A549 (cell line): ENCODE results near the gene POLR3E. TPM values are rescaled to one million over a fixed set of nuclear protein-coding genes. Genes with fewer than 3 reads are reported as not detected.

Experiments used
- ATAC-seq, 2 experiments: fragments of 200-7000 bp in 1 of 2; fragments of >200 bp in 1 of 2; cut with Nextera tagmentation in 1 of 2; cut with Tn5 transposase in 1 of 2; 3 replicates each; pipeline versions ENCODE4 v1.8.0 to v1.9.1; 2018 to 2020; ENCODE audit warnings: mild to moderate bottlenecking in 1 of 2, moderate library complexity in 1 of 2
- CTCF ChIA-PET: fragments of 300-600 bp; sonication (Branson Sonifier 250); formaldehyde crosslinking; extraction: SDS; loops from one replicate; lab custom pipeline; 2021; ENCODE audit warnings: antibody characterized with exemption, inconsistent platforms; lab: Yijun Ruan, JAX
- POLR2A ChIA-PET: fragments of 350-600 bp; formaldehyde crosslinking; extraction: SDS; loops from one replicate; lab custom pipeline; 2021; ENCODE audit warnings: antibody characterized with exemption, inconsistent platforms; lab: Yijun Ruan, JAX
- DNase-seq, 2 experiments: peaks; one replicate each; pipeline versions ENCODE4 v3.0.0 to v3.0.0-alpha.2; 2011 to 2016; ENCODE audit warnings: low read depth in 1 of 2, low spot score in 1 of 2
- FAIRE-seq: peaks from 2 replicates; lab custom pipeline; 2011; peaks lifted over from hg19 to GRCh38; lab: Jason Lieb, UNC
- H3K27ac ChIP-seq, 2 experiments: fragments of >200 bp; sonication (Bioruptor Twin); formaldehyde crosslinking; 3 replicates each; pipeline ENCODE4 v1.5.1; 2016 to 2017
- H3K4me1 ChIP-seq: fragments of >200 bp; sonication (Bioruptor Twin); formaldehyde crosslinking; 3 replicates; pipeline ENCODE4 v1.6.1; 2016
- H3K4me2 ChIP-seq: fragments of >200 bp; sonication (Bioruptor Twin); formaldehyde crosslinking; 3 replicates; pipeline ENCODE4 v1.6.1; 2016
- H3K4me3 ChIP-seq: fragments of >200 bp; sonication (Bioruptor Twin); formaldehyde crosslinking; 3 replicates; pipeline ENCODE4 v1.5.1; 2016
- H3K9me3 ChIP-seq: fragments of >200 bp; sonication (Bioruptor Twin); formaldehyde crosslinking; 3 replicates; pipeline ENCODE4 v1.6.1; 2016
- BHLHE40 ChIP-seq: IDR thresholded peaks from 2 replicates; pipeline ENCODE4 v1.6.1; 2012; ENCODE audit warnings: low read depth, low read length, inconsistent platforms
- CBX8 ChIP-seq: fragments of 200-600 bp; sonication (generic); IDR thresholded peaks from 2 replicates; pipeline ENCODE4 v1.6.1; 2016
- CHD4 ChIP-seq: fragments of 200-600 bp; sonication (generic); IDR thresholded peaks from 2 replicates; pipeline ENCODE4 v1.6.1; 2016; ENCODE audit warnings: antibody characterized with exemption, mild to moderate bottlenecking, borderline replicate concordance
- FOSB ChIP-seq: fragments of 250-450 bp; sonication (Bioruptor Pico); IDR thresholded peaks from 2 replicates; pipeline ENCODE4 v1.5.0; 2020; ENCODE audit warnings: mild to moderate bottlenecking, moderate library complexity
- HEYL ChIP-seq: fragments of 250-450 bp; sonication (Bioruptor Pico); IDR thresholded peaks from 2 replicates; pipeline ENCODE4 v1.8.0; 2021; ENCODE audit warnings: mild to moderate bottlenecking, moderate library complexity
- HOXB5 ChIP-seq: fragments of 250-450 bp; sonication (Bioruptor Pico); IDR thresholded peaks from 2 replicates; pipeline ENCODE4 v1.5.0; 2020; ENCODE audit warnings: mild to moderate bottlenecking, moderate library complexity
- JUNB ChIP-seq: fragments of >200 bp; sonication (Bioruptor Twin); formaldehyde crosslinking; IDR thresholded peaks from 2 replicates; pipeline ENCODE4 v1.6.1; 2016
- KDM1A ChIP-seq: fragments of 200-600 bp; sonication (generic); IDR thresholded peaks from 2 replicates; pipeline ENCODE4 v1.6.1; 2016; ENCODE audit warnings: low read depth, mild to moderate bottlenecking
- MAFK ChIP-seq: fragments of 450-650 bp; IDR thresholded peaks from 2 replicates; pipeline ENCODE4 v1.6.1; 2014; ENCODE audit not compliant: partially characterized antibody
- MYC ChIP-seq: IDR thresholded peaks from 2 replicates; pipeline ENCODE4 v1.6.1; 2012; ENCODE audit warnings: mild to moderate bottlenecking, inconsistent platforms, low read length, improper control_type of control experiment, borderline replicate concordance
- NFE2L2 ChIP-seq: fragments of 150-350 bp; conservative IDR thresholded peaks from 2 replicates; pipeline ENCODE4 v1.6.1; 2014; ENCODE audit warnings: low read length
- NR3C1 ChIP-seq: fragments of >200 bp; sonication (Bioruptor Twin); formaldehyde crosslinking; IDR thresholded peaks from 3 replicates; pipeline ENCODE4 v1.6.1; 2017
- PHF8 ChIP-seq: fragments of 200-600 bp; sonication (generic); IDR thresholded peaks from 2 replicates; pipeline ENCODE4 v1.6.1; 2016; ENCODE audit warnings: low read depth, mild to moderate bottlenecking, antibody characterized with exemption, moderate library complexity, borderline replicate concordance
- POLR2A ChIP-seq: IDR thresholded peaks from 2 replicates; pipeline ENCODE4 v1.6.1; 2012; ENCODE audit warnings: mild to moderate bottlenecking, low read length
- POLR2AphosphoS2 ChIP-seq: conservative IDR thresholded peaks from 2 replicates; pipeline ENCODE4 v1.6.1; 2012; ENCODE audit warnings: low read length, improper control_type of control experiment, inconsistent platforms
- RAD21 ChIP-seq, 2 experiments: fragments of >200 bp in 1 of 2; sonication (Bioruptor Twin) in 1 of 2; formaldehyde crosslinking in 1 of 2; IDR thresholded peaks in 1 of 2; conservative IDR thresholded peaks in 1 of 2; 2 replicates in 1 of 2; 3 replicates in 1 of 2; pipeline ENCODE4 v1.6.1; 2012 to 2018; ENCODE audit warnings: inconsistent platforms in 1 of 2
- RNF2 ChIP-seq: fragments of 200-600 bp; sonication (generic); IDR thresholded peaks from 2 replicates; pipeline ENCODE4 v1.6.1; 2016; ENCODE audit warnings: low read depth, mild to moderate bottlenecking, antibody characterized with exemption, moderate library complexity, borderline replicate concordance
- SMC3 ChIP-seq: fragments of >200 bp; sonication (Bioruptor Twin); formaldehyde crosslinking; IDR thresholded peaks from 3 replicates; pipeline ENCODE4 v1.6.1; 2018; ENCODE audit warnings: inconsistent platforms
- SREBF2 ChIP-seq: fragments of 450-650 bp; IDR thresholded peaks from 2 replicates; pipeline ENCODE4 v1.6.1; 2014; ENCODE audit warnings: mild to moderate bottlenecking, moderate library complexity
- ZC3H11A ChIP-seq: fragments of 450-650 bp; IDR thresholded peaks from 2 replicates; pipeline ENCODE4 v1.6.1; 2014; ENCODE audit warnings: antibody characterized with exemption, mild to moderate bottlenecking
- WGBS: methylation state at CpG from one replicate; pipeline ENCODE4 v1.1.6; 2017; ENCODE audit errors: missing lambda C conversion rate; 5-methylcytosine and 5-hydroxymethylcytosine counted together
- polyA plus RNA-seq, 4 experiments: library from polyadenylated mRNA; depleted of rRNA in 3 of 4; stranded (reverse); fragments of >200 nt; fragmentation: RNase III in 1 of 4; extraction: RNeasy Plus Mini Kit Qiagen cat#74134 plus additional on column Dnase treatment in 1 of 4; gene quantifications; 2 replicates in 3 of 4; 3 replicates in 1 of 4; pipeline ENCODE4 v1.2.3, GENCODE V29; 2011 to 2017
- TF ChIP-seq, protein P1 (sequence below): fragments of >200 bp; sonication (Bioruptor Twin); formaldehyde crosslinking; IDR thresholded peaks from 3 replicates; pipeline ENCODE4 v1.5.1; 2016
- TF ChIP-seq, protein P2 (sequence below): fragments of 250-450 bp; sonication (Bioruptor Pico); IDR thresholded peaks from 2 replicates; pipeline ENCODE4 v1.5.0; 2020; ENCODE audit warnings: low read depth, mild to moderate bottlenecking, moderate library complexity
- TF ChIP-seq, protein P3 (sequence below): IDR thresholded peaks from 2 replicates; pipeline ENCODE4 v1.6.1; 2012
- TF ChIP-seq, protein P4 (sequence below): IDR thresholded peaks from 2 replicates; pipeline ENCODE4 v1.6.1; 2012; ENCODE audit warnings: low read depth, borderline replicate concordance
- TF ChIP-seq, protein P5 (sequence below): fragments of 450-650 bp; IDR thresholded peaks from 2 replicates; pipeline ENCODE4 v1.6.1; 2014; ENCODE audit warnings: antibody characterized with exemption
- TF ChIP-seq, protein P6 (sequence below): fragments of 250-450 bp; sonication (Bioruptor Pico); IDR thresholded peaks from 2 replicates; pipeline ENCODE4 v1.5.0; 2021; ENCODE audit warnings: mild to moderate bottlenecking, moderate library complexity, borderline replicate concordance
- TF ChIP-seq, protein P7 (sequence below): fragments of >200 bp; sonication (Bioruptor Twin); formaldehyde crosslinking; IDR thresholded peaks from 2 replicates; pipeline ENCODE4 v1.6.1; 2016
- TF ChIP-seq, protein P8 (sequence below): fragments of >200 bp; sonication (Bioruptor Twin); formaldehyde crosslinking; IDR thresholded peaks from 3 replicates; pipeline ENCODE4 v1.6.1; 2016

The POLR3E gene
- polyA plus RNA-seq, 2 of the 4 experiments (the other 2 are of a cell fraction) = 54.6 to 77.9 TPM

DNA sequence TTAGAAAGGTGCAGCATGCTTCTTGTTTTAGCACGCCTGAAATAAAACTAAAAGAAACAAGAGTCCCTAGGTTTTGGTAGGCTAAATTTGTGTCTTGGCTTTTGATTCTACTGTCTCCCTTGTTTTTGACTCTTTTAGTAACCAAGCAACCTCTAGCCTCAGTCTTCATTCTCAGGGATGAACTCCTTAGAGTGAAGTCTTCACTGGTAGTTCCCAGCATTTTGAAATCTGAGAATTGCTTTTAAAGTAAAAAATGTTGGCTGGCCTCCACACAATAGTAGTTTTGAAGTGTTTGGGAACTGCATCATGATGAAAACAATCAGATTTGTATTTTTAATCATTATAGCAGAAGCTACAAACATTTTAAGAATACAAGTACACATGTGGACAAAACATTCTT lies 83.3 kb downstream of the POLR3E start:
- POLR2A ChIA-PET = no interaction called here
- 94% methylated on average over 1 of the region's 1 CpG for whole genome bisulfite sequencing

DNA sequence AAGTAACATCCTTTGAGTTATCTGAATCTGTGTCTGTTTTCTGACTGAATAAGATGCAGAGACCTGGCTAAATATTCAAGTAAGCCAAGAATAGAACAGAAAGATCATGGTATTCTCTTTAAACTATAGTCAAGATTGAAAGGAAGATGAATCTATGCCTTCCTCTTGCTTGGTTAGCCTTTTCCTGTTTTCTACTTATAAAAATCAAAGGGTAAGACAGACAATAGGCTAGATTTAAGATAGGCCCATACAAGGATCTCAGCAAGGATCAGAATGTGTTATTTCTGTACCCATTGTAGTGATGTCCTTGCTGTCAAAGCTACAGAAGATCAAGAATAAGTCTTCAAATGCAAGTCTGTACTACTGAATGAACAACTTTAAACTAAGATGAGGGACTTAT lies 84.2 kb downstream of the POLR3E start:
- no peaks in the 10 kb centered on the region for H3K9me3 ChIP-seq
- CTCF ChIA-PET = interaction anchor here (0.9 to 1.8 kb wide), 4 partner anchors 38 to 81 kb away, joined by 3 to 4 read pairs (median 4); no protein-coding TSS in a partner anchor
- DNase-seq = no peak
- FAIRE-seq = no peak
- no peak overlapping the region for H3K27ac ChIP-seq
- H3K4me1 ChIP-seq = no peaks in the 10 kb centered on the region
- no peak overlapping the region for H3K4me3 ChIP-seq
- no peak for ATAC-seq
- TF ChIP-seq HEYL (CRISPR knock-in tag) (no peak), SREBF2 (no peak), NFE2L2 (no peak), CBX8 (no peak), PHF8 (no peak), BHLHE40 (no peak), KDM1A (no peak)
- TF ChIP-seq, protein P1, sequence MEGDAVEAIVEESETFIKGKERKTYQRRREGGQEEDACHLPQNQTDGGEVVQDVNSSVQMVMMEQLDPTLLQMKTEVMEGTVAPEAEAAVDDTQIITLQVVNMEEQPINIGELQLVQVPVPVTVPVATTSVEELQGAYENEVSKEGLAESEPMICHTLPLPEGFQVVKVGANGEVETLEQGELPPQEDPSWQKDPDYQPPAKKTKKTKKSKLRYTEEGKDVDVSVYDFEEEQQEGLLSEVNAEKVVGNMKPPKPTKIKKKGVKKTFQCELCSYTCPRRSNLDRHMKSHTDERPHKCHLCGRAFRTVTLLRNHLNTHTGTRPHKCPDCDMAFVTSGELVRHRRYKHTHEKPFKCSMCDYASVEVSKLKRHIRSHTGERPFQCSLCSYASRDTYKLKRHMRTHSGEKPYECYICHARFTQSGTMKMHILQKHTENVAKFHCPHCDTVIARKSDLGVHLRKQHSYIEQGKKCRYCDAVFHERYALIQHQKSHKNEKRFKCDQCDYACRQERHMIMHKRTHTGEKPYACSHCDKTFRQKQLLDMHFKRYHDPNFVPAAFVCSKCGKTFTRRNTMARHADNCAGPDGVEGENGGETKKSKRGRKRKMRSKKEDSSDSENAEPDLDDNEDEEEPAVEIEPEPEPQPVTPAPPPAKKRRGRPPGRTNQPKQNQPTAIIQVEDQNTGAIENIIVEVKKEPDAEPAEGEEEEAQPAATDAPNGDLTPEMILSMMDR = no peak
- TF ChIP-seq, all 56 proteins: peak for 0
- no peak overlapping the region for H3K4me2 ChIP-seq
- POLR2A ChIA-PET = no interaction called here

More for the DNA sequence above, 83.3 kb downstream of the POLR3E start:
- CTCF ChIA-PET = interaction anchor here (0.5 to 1.1 kb wide), 3 partner anchors 27 to 1145 kb away, joined by 3 to 4 read pairs (median 3); no protein-coding TSS in a partner anchor
- H3K4me2 ChIP-seq = no peak overlapping the region
- no peak for FAIRE-seq
- H3K27ac ChIP-seq = no peak overlapping the region
- no peak for TF ChIP-seq HEYL (CRISPR knock-in tag)
- TF ChIP-seq JUNB = no peak
- no peak for TF ChIP-seq RAD21 (conservative IDR thresholded peaks at IDR 0.05 in 1 of 2, IDR thresholded peaks at IDR 0.05 in 1 of 2)
- no peak for TF ChIP-seq POLR2A
- TF ChIP-seq, protein P2, sequence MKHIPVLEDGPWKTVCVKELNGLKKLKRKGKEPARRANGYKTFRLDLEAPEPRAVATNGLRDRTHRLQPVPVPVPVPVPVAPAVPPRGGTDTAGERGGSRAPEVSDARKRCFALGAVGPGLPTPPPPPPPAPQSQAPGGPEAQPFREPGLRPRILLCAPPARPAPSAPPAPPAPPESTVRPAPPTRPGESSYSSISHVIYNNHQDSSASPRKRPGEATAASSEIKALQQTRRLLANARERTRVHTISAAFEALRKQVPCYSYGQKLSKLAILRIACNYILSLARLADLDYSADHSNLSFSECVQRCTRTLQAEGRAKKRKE (CRISPR knock-in tag) = no peak
- no peak for TF ChIP-seq POLR2AphosphoS2
- no peak for TF ChIP-seq MYC
- no peak for TF ChIP-seq MAFK
- no peak for TF ChIP-seq FOSB (CRISPR knock-in tag)
- TF ChIP-seq CHD4 = no peak
- H3K9me3 ChIP-seq = no peaks in the 10 kb centered on the region
- no peaks in the 10 kb centered on the region for H3K4me1 ChIP-seq
- DNase-seq = no peak
- no peak overlapping the region for H3K4me3 ChIP-seq
- no peak for ATAC-seq

DNA sequence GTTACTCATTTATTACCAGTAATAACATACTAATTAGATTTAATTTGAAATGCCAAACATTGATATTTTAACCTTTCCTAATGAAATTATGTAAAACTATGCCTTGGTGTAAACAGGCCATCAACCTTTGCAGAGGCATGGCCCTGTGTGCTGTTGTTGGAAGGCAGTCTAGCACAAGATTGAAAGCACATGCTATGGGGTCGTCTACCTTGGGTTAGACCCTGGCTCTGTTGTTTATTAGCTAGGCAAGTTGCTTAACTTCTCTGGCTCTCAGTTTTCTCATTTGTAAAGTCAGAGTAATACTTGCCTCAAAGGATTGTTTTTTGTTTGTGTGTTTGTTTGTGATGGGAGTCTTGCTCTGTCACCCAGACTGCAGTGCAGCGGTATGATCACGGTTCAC lies 86.6 kb downstream of the POLR3E start:
- no peak overlapping the region for H3K4me3 ChIP-seq
- CTCF ChIA-PET = no interaction called here
- no peak for DNase-seq
- no peak overlapping the region for H3K4me2 ChIP-seq
- H3K9me3 ChIP-seq = no peaks in the 10 kb centered on the region
- H3K4me1 ChIP-seq = peaks cover 13% of the 10 kb centered on the region; the same call in 1 of the 3 replicates
- POLR2A ChIA-PET = no interaction called here
- 88% methylated on average over 3 of the region's 3 CpGs for WGBS
- no peak for FAIRE-seq
- ATAC-seq = no peak
- H3K27ac ChIP-seq = no peak overlapping the region
- TF ChIP-seq SMC3 (no peak), NR3C1 (no peak), ZC3H11A (no peak), HOXB5 (no peak), RNF2 (no peak)
- TF ChIP-seq, protein P3, sequence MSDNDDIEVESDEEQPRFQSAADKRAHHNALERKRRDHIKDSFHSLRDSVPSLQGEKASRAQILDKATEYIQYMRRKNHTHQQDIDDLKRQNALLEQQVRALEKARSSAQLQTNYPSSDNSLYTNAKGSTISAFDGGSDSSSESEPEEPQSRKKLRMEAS = no peak
- TF ChIP-seq, protein P4, sequence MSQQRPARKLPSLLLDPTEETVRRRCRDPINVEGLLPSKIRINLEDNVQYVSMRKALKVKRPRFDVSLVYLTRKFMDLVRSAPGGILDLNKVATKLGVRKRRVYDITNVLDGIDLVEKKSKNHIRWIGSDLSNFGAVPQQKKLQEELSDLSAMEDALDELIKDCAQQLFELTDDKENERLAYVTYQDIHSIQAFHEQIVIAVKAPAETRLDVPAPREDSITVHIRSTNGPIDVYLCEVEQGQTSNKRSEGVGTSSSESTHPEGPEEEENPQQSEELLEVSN = no peak
- TF ChIP-seq, protein P2 (CRISPR knock-in tag) = no peak
- TF ChIP-seq, protein P5, sequence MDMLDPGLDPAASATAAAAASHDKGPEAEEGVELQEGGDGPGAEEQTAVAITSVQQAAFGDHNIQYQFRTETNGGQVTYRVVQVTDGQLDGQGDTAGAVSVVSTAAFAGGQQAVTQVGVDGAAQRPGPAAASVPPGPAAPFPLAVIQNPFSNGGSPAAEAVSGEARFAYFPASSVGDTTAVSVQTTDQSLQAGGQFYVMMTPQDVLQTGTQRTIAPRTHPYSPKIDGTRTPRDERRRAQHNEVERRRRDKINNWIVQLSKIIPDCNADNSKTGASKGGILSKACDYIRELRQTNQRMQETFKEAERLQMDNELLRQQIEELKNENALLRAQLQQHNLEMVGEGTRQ = no peak
- TF ChIP-seq, protein P6, sequence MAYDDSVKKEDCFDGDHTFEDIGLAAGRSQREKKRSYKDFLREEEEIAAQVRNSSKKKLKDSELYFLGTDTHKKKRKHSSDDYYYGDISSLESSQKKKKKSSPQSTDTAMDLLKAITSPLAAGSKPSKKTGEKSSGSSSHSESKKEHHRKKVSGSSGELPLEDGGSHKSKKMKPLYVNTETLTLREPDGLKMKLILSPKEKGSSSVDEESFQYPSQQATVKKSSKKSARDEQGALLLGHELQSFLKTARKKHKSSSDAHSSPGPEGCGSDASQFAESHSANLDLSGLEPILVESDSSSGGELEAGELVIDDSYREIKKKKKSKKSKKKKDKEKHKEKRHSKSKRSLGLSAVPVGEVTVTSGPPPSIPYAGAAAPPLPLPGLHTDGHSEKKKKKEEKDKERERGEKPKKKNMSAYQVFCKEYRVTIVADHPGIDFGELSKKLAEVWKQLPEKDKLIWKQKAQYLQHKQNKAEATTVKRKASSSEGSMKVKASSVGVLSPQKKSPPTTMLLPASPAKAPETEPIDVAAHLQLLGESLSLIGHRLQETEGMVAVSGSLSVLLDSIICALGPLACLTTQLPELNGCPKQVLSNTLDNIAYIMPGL (CRISPR knock-in tag) = no peak
- TF ChIP-seq, protein P7, sequence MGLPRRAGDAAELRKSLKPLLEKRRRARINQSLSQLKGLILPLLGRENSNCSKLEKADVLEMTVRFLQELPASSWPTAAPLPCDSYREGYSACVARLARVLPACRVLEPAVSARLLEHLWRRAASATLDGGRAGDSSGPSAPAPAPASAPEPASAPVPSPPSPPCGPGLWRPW = no peak
- TF ChIP-seq, protein P8, sequence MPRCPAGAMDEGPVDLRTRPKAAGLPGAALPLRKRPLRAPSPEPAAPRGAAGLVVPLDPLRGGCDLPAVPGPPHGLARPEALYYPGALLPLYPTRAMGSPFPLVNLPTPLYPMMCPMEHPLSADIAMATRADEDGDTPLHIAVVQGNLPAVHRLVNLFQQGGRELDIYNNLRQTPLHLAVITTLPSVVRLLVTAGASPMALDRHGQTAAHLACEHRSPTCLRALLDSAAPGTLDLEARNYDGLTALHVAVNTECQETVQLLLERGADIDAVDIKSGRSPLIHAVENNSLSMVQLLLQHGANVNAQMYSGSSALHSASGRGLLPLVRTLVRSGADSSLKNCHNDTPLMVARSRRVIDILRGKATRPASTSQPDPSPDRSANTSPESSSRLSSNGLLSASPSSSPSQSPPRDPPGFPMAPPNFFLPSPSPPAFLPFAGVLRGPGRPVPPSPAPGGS = no peak
